ENCODE measurements around the gene SLC29A1. TPM values are rescaled to one million over a fixed set of nuclear protein-coding genes. Genes with fewer than 3 reads are reported as not detected.

SLC29A1 gene
- total and polyA plus RNA-seq, 9 of the 15 experiments (the other 6 are each of a cell fraction or from before 2014, with no cell fraction given): 18.9 to 170 (median 57.7) TPM

- TF ChIP-seq FOXJ3 (CRISPR knock-in tag; IDR thresholded peaks at IDR 0.05) (no peak), RFX7 (CRISPR knock-in tag; IDR thresholded peaks at IDR 0.05) (0 out of 2 replicates have a peak, but pooled peaks have one; percentile 38), ZNF740 (CRISPR knock-in tag; IDR thresholded peaks at IDR 0.05) (no peak; the same call in 1 of the 2 replicates), ZNF740 (tag; IDR thresholded peaks at IDR 0.05) (no peak), THAP7 (CRISPR knock-in tag; IDR thresholded peaks at IDR 0.05) (no peak), RHOXF2B (CRISPR knock-in tag; conservative IDR thresholded peaks at IDR 0.05) (no peak), KDM1A (IDR thresholded peaks at IDR 0.05) (peak in 1 of 2 experiments; percentile 47; a peak in 1 of 4 replicates), FOXP1 (CRISPR knock-in tag; IDR thresholded peaks at IDR 0.05) (no peak), IRF9 (tag; IDR thresholded peaks at IDR 0.05) (no peak), SP2 (IDR thresholded peaks at IDR 0.05; ENCODE audit: extremely low read depth, low read depth, low read length, poor library complexity, severe bottlenecking) (no peak), JUN (IDR thresholded peaks at IDR 0.05; ENCODE audit: borderline replicate concordance, low read depth, low read length) (no peak), JUN (CRISPR knock-in tag; IDR thresholded peaks at IDR 0.05; ENCODE audit: borderline replicate concordance) (no peak), NCOA1 (IDR thresholded peaks at IDR 0.05; ENCODE audit: low read depth) (no peak), CTBP1 (IDR thresholded peaks at IDR 0.05; ENCODE audit: borderline replicate concordance) (no peak; the same call in 1 of the 2 replicates), CGGBP1 (CRISPR knock-in tag; IDR thresholded peaks at IDR 0.05) (no peak)
Measured at GRCh38 chr6:44264154-44265006, 41.0 kb downstream of the SLC29A1 start (continued).
